Liver (tissue), 9 donors: ENCODE data around the gene BFSP2. TPM values are rescaled to one million over a fixed set of nuclear protein-coding genes. Genes with fewer than 3 reads are reported as not detected.

Experiments
- DNase-seq: peaks from one replicate; pipeline ENCODE4 v3.0.0-alpha.2; 2017; ENCODE audit warnings: low spot score
- H3K27ac ChIP-seq, 2 donors: one replicate each; pipeline ENCODE4 v1.7.0; 2013; ENCODE audit warnings: inconsistent platforms in 2 of 2, low read length in 2 of 2, control low read depth in 1 of 2, low read depth in 1 of 2, mild to moderate bottlenecking in 1 of 2
- H3K27me3 ChIP-seq, 4 donors: one replicate each; pipeline versions ENCODE4 v1.6.1 to v1.7.0; 2013; ENCODE audit warnings: low read length in 3 of 4, inconsistent platforms in 1 of 4, mild to moderate bottlenecking in 1 of 4, moderate library complexity in 1 of 4; ENCODE audit not compliant: control insufficient read depth in 4 of 4, insufficient read depth in 4 of 4
- H3K36me3 ChIP-seq, 4 donors: one replicate each; pipeline versions ENCODE4 v1.6.1 to v1.7.0; 2013; ENCODE audit warnings: low read length in 3 of 4, mild to moderate bottlenecking in 3 of 4, low read depth in 1 of 4, moderate library complexity in 1 of 4; ENCODE audit not compliant: control insufficient read depth in 4 of 4, insufficient read depth in 3 of 4
- H3K4me1 ChIP-seq, 4 donors: one replicate each; pipeline versions ENCODE4 v1.6.1 to v1.7.0; 2013; ENCODE audit warnings: low read length in 3 of 4, mild to moderate bottlenecking in 3 of 4, moderate library complexity in 1 of 4; ENCODE audit not compliant: control insufficient read depth in 4 of 4, insufficient read depth in 4 of 4
- H3K4me3 ChIP-seq, 3 donors: one replicate each; pipeline versions ENCODE4 v1.6.1 to v1.7.0; 2013; ENCODE audit warnings: low read length in 3 of 3, control low read depth in 1 of 3, low read depth in 1 of 3, mild to moderate bottlenecking in 1 of 3
- H3K9ac ChIP-seq, 2 donors: one replicate each; pipeline ENCODE4 v1.7.0; 2013; ENCODE audit warnings: low read length in 2 of 2, mild to moderate bottlenecking in 2 of 2, moderate library complexity in 2 of 2, control low read depth in 1 of 2, low read depth in 1 of 2
- H3K9me3 ChIP-seq, 4 donors: one replicate each; pipeline versions ENCODE4 v1.6.1 to v1.7.0; 2013; ENCODE audit warnings: low read length in 3 of 4; ENCODE audit not compliant: control insufficient read depth in 4 of 4
- ATF3 ChIP-seq: IDR thresholded peaks from 2 replicates; pipeline ENCODE4 v1.6.1; 2016; ENCODE audit warnings: antibody characterized with exemption
- CTCF ChIP-seq: fragments of 150-350 bp; IDR thresholded peaks from 2 replicates; pipeline ENCODE4 v1.5.1; 2017; ENCODE audit warnings: improper control_type of control experiment, low read depth, low read length; ENCODE audit not compliant: missing input control
- EGR1 ChIP-seq, 2 donors: IDR thresholded peaks; 2 replicates each; pipeline ENCODE4 v1.6.1; 2016 to 2018; ENCODE audit warnings: antibody characterized with exemption in 2 of 2, low read depth in 2 of 2
- FOXA1 ChIP-seq: IDR thresholded peaks from 2 replicates; pipeline ENCODE4 v1.6.1; 2016; ENCODE audit warnings: antibody characterized with exemption
- GABPA ChIP-seq, 2 donors: IDR thresholded peaks in 1 of 2; conservative IDR thresholded peaks in 1 of 2; 2 replicates each; pipeline ENCODE4 v1.6.1; 2016; ENCODE audit warnings: antibody characterized with exemption in 2 of 2, mild to moderate bottlenecking in 1 of 2, moderate library complexity in 1 of 2
- HNF4A ChIP-seq, 2 donors: conservative IDR thresholded peaks; 2 replicates each; pipeline ENCODE4 v1.6.1; 2016; ENCODE audit warnings: antibody characterized with exemption in 2 of 2, mild to moderate bottlenecking in 2 of 2
- HNF4G ChIP-seq: IDR thresholded peaks from 2 replicates; pipeline ENCODE4 v1.6.1; 2016; ENCODE audit warnings: antibody characterized with exemption
- JUND ChIP-seq, 2 donors: IDR thresholded peaks; 2 replicates each; pipeline ENCODE4 v1.6.1; 2016; ENCODE audit warnings: antibody characterized with exemption in 2 of 2
- MAX ChIP-seq: IDR thresholded peaks from 2 replicates; pipeline ENCODE4 v1.6.1; 2016; ENCODE audit warnings: antibody characterized with exemption
- NR2F2 ChIP-seq: IDR thresholded peaks from 2 replicates; pipeline ENCODE4 v1.6.1; 2016; ENCODE audit warnings: antibody characterized with exemption
- RAD21 ChIP-seq, 2 donors: IDR thresholded peaks; 2 replicates each; pipeline ENCODE4 v1.6.1; 2016; ENCODE audit warnings: antibody characterized with exemption in 2 of 2, mild to moderate bottlenecking in 2 of 2
- REST ChIP-seq: IDR thresholded peaks from 2 replicates; pipeline ENCODE4 v1.6.1; 2016; ENCODE audit warnings: antibody characterized with exemption, mild to moderate bottlenecking
- RXRA ChIP-seq, 2 donors: IDR thresholded peaks; 2 replicates each; pipeline ENCODE4 v1.6.1; 2017 to 2018; ENCODE audit warnings: antibody characterized with exemption in 2 of 2, mild to moderate bottlenecking in 1 of 2
- SP1 ChIP-seq: IDR thresholded peaks from 2 replicates; pipeline ENCODE4 v1.6.1; 2018; ENCODE audit warnings: antibody characterized with exemption, mild to moderate bottlenecking
- TAF1 ChIP-seq: conservative IDR thresholded peaks from 2 replicates; pipeline ENCODE4 v1.6.1; 2016; ENCODE audit warnings: antibody characterized with exemption, mild to moderate bottlenecking
- YY1 ChIP-seq: IDR thresholded peaks from 2 replicates; pipeline ENCODE4 v1.6.1; 2016; ENCODE audit warnings: antibody characterized with exemption, mild to moderate bottlenecking
- ZBTB33 ChIP-seq: IDR thresholded peaks from 2 replicates; pipeline ENCODE4 v1.6.1; 2016; ENCODE audit warnings: antibody characterized with exemption
- WGBS: extraction: QIAGEN DNeasy Blood & Tissue Kit; methylation state at CpG from one replicate; pipeline ENCODE4 v1.1.7; 2013; 5-methylcytosine and 5-hydroxymethylcytosine counted together
- polyA plus RNA-seq, 2 donors: library from polyadenylated mRNA; stranded (reverse) in 1 of 2; unstranded in 1 of 2; fragments of 200-250 nt in 1 of 2; fragments of >200 nt in 1 of 2; fragmentation: Nextera tagmentation in 1 of 2; extraction: Ambion mirVana in 1 of 2; gene quantifications; one replicate each; pipeline versions ENCODE4 v1.2.1 to v1.2.3, GENCODE V29; 2013 to 2015
- total RNA-seq, 2 donors: library from RNA; depleted of rRNA; stranded (reverse); fragments of >200 nt; gene quantifications; one replicate each; pipeline ENCODE4 v1.2.3, GENCODE V29; 2014
- donor health status: healthy.
- donor health status: healthy.
- donor health status: healthy.
- donor health status: healthy.
- donor health status: healthy.

Gene BFSP2
- total and polyA plus RNA-seq, 4 donors, result 0.42 TPM; not detected in 3

GRCh38 chr3:133457025-133457424, 57.2 kb downstream of the BFSP2 start:
- WGBS, result 72% methylated on average over 3 of the region's 3 CpGs
- DNase-seq, result no peak

More at GRCh38 chr3:133457025-133457424, 57.2 kb downstream of the BFSP2 start:
- no peak overlapping the region for H3K4me3 ChIP-seq
- peaks cover 0 to 2% (median 0%) of the 10 kb centered on the region in 4 donors for H3K9me3 ChIP-seq
- H3K27me3 ChIP-seq, result peaks cover 0 to 7% (median 0%) of the 10 kb centered on the region in 4 donors
- no peaks in the 10 kb centered on the region for H3K36me3 ChIP-seq
- H3K9ac ChIP-seq, result no peak overlapping the region
- H3K4me1 ChIP-seq, result peaks cover 2 to 28% (median 23%) of the 10 kb centered on the region in 4 donors
- H3K27ac ChIP-seq, result no peak overlapping the region
- TF ChIP-seq YY1, result no peak
- TF ChIP-seq NR2F2, result no peak
- TF ChIP-seq ATF3, result no peak
- TF ChIP-seq SP1, result no peak
- no peak for TF ChIP-seq TAF1
- no peak for TF ChIP-seq REST
- no peak for TF ChIP-seq CTCF
- no peak for TF ChIP-seq GABPA (IDR thresholded peaks at IDR 0.05 in 1 of 2, conservative IDR thresholded peaks at IDR 0.05 in 1 of 2)
- no peak for TF ChIP-seq HNF4G
- no peak for TF ChIP-seq EGR1 (IDR thresholded peaks at IDR 0.05; ENCODE audit: low read depth in 2 of 2)
- no peak for TF ChIP-seq RAD21 (IDR thresholded peaks at IDR 0.05)
- no peak for TF ChIP-seq MAX
- TF ChIP-seq ZBTB33, result no peak
- TF ChIP-seq RXRA (IDR thresholded peaks at IDR 0.05), result no peak
- no peak for TF ChIP-seq JUND (IDR thresholded peaks at IDR 0.05)
- TF ChIP-seq HNF4A (conservative IDR thresholded peaks at IDR 0.05), result no peak
- no peak for TF ChIP-seq FOXA1
